Measurements from ENCODE around the gene CDIPT. TPM values are rescaled to one million over a fixed set of nuclear protein-coding genes. Genes with fewer than 3 reads are reported as not detected.

CDIPT gene
- total and polyA plus RNA-seq, 2 experiments from 2014 or later, result 97.1 to 147 TPM

DNA sequence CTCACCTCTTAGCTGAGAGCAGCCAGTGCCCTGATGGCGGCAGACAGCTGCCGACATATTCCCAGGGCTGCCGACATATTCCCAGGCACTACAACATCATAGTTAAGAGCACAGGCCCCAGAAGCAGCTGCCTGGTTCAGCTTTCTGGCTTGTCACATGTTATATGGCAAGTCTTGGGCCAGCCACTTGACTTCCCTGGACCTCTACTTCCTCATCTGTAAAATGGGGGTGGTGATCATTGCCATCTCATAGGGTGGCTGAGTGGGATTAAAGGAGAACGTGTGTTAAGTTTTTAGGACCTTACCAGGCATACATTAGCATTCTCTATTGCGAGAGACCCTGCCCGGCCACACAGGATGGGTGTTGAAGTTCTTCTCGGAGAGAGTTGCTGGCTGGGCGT, 19.1 kb downstream of the CDIPT start:
- TF ChIP-seq EZH2 (IDR thresholded peaks at IDR 0.05; ENCODE audit: borderline replicate concordance) (no peak), EZH2phosphoT487 (IDR thresholded peaks at IDR 0.05; ENCODE audit: low read depth, severe bottlenecking, unreplicated experiment) (no peak)
- TF ChIP-seq, protein P1, sequence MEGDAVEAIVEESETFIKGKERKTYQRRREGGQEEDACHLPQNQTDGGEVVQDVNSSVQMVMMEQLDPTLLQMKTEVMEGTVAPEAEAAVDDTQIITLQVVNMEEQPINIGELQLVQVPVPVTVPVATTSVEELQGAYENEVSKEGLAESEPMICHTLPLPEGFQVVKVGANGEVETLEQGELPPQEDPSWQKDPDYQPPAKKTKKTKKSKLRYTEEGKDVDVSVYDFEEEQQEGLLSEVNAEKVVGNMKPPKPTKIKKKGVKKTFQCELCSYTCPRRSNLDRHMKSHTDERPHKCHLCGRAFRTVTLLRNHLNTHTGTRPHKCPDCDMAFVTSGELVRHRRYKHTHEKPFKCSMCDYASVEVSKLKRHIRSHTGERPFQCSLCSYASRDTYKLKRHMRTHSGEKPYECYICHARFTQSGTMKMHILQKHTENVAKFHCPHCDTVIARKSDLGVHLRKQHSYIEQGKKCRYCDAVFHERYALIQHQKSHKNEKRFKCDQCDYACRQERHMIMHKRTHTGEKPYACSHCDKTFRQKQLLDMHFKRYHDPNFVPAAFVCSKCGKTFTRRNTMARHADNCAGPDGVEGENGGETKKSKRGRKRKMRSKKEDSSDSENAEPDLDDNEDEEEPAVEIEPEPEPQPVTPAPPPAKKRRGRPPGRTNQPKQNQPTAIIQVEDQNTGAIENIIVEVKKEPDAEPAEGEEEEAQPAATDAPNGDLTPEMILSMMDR (IDR thresholded peaks at IDR 0.05; ENCODE audit: poor library complexity), result no peak
- DNase-seq (ENCODE audit: low spot score), result no peak
- no peak overlapping the region for H3K4me2 ChIP-seq
- WGBS (ENCODE audit: low lambda C conversion rate, missing lambda C conversion rate), result 93% methylated on average over 8 of the region's 8 CpGs
- no peaks in the 10 kb centered on the region for H3K79me2 ChIP-seq
- H3K27me3 ChIP-seq, result no peaks in the 10 kb centered on the region
- no peak overlapping the region for H3K27ac ChIP-seq
- no peak overlapping the region for H3K4me3 ChIP-seq
- H2AFZ ChIP-seq, result no peak overlapping the region
- H3K36me3 ChIP-seq (replicated peaks; ENCODE audit: insufficient read depth, low read depth), result no peaks in the 10 kb centered on the region
- H3K4me1 ChIP-seq (ENCODE audit: insufficient read depth), result no peaks in the 10 kb centered on the region
- no peaks in the 10 kb centered on the region for H4K20me1 ChIP-seq (ENCODE audit: insufficient read depth, poor library complexity, severe bottlenecking)
- no peaks in the 10 kb centered on the region for H3K9me3 ChIP-seq (ENCODE audit: low read depth)
- no peaks in the 10 kb centered on the region for H3K9me2 ChIP-seq (replicated peaks; ENCODE audit: insufficient read depth)

DNA sequence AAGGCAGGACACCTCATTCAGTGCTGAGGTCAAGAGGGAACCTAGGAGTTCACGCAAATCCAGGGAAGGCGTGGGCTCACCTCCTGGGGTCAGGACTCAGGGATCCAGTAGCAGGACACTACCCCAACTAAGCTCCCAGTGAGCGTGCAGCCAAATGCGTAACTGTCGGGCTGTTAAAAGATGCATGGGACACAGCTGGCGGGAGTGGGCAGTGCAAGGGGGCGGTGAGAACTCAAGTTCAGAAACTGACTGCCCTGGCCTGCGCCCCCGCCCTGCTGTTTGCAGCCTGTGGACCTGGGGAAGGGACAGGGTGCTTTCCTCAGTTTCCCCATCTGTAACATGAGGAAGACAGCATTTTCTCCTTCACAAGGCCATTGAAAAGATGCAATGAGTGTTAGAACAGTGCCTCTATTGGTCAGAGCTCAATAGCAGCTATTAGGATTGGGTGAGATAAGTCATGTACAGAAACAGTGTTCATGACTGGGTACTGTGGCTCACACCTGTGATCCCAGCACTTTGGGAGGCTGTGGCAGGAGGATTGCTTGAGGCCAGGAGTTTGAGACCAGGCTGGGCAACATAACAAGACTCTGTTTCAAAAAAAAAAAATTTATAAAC, 20.2 kb downstream of the CDIPT start:
- H3K9me3 ChIP-seq (ENCODE audit: low read depth), result no peaks in the 10 kb centered on the region
- H3K4me1 ChIP-seq (ENCODE audit: insufficient read depth), result no peaks in the 10 kb centered on the region
- WGBS (ENCODE audit: low lambda C conversion rate, missing lambda C conversion rate), result 84% methylated on average over 9 of the region's 9 CpGs
- no peaks in the 10 kb centered on the region for H4K20me1 ChIP-seq (ENCODE audit: insufficient read depth, poor library complexity, severe bottlenecking)
- no peak overlapping the region for H3K4me3 ChIP-seq
- H3K79me2 ChIP-seq, result no peaks in the 10 kb centered on the region
- H3K9me2 ChIP-seq (replicated peaks; ENCODE audit: insufficient read depth), result no peaks in the 10 kb centered on the region
- TF ChIP-seq EZH2 (IDR thresholded peaks at IDR 0.05; ENCODE audit: borderline replicate concordance), result no peak
- TF ChIP-seq, protein P1 (IDR thresholded peaks at IDR 0.05; ENCODE audit: poor library complexity), result peak; percentile 12
- no peaks in the 10 kb centered on the region for H3K36me3 ChIP-seq (replicated peaks; ENCODE audit: insufficient read depth, low read depth)
- H3K27ac ChIP-seq, result no peak overlapping the region
- no peaks in the 10 kb centered on the region for H3K27me3 ChIP-seq
- H2AFZ ChIP-seq, result no peak overlapping the region
- no peak overlapping the region for H3K4me2 ChIP-seq
- no peak for DNase-seq (ENCODE audit: low spot score)

DNA sequence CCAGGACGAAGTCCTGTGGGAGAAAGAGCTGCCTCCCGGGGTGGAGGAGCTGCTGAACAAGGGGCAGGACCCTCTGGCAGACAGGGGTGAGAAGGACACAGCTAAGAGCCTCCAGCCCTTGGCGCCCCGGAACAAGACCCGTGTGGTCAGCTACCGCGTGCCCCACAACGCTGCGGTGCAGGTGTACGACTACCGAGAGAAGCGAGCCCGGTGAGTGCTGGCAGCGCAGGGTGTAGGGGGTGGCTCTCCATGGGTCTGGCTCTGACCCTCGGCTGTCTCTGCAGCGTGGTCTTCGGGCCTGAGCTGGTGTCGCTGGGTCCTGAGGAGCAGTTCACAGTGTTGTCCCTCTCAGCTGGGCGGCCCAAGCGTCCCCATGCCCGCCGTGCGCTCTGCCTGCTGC, 21.4 kb downstream of the CDIPT start:
- H2AFZ ChIP-seq, result no peak overlapping the region
- WGBS (ENCODE audit: low lambda C conversion rate, missing lambda C conversion rate), result 96% methylated on average over 23 of the region's 23 CpGs
- no peaks in the 10 kb centered on the region for H3K36me3 ChIP-seq (replicated peaks; ENCODE audit: insufficient read depth, low read depth)
- H3K27ac ChIP-seq, result no peak overlapping the region
- no peaks in the 10 kb centered on the region for H3K9me3 ChIP-seq (ENCODE audit: low read depth)
- TF ChIP-seq EZH2 (IDR thresholded peaks at IDR 0.05; ENCODE audit: borderline replicate concordance) (no peak), EZH2phosphoT487 (IDR thresholded peaks at IDR 0.05; ENCODE audit: low read depth, severe bottlenecking, unreplicated experiment) (no peak)
- TF ChIP-seq, protein P1 (IDR thresholded peaks at IDR 0.05; ENCODE audit: poor library complexity), result no peak
- H4K20me1 ChIP-seq (ENCODE audit: insufficient read depth, poor library complexity, severe bottlenecking), result no peaks in the 10 kb centered on the region
- H3K4me1 ChIP-seq (ENCODE audit: insufficient read depth), result no peaks in the 10 kb centered on the region
- H3K9me2 ChIP-seq (replicated peaks; ENCODE audit: insufficient read depth), result no peaks in the 10 kb centered on the region
- no peak for DNase-seq (ENCODE audit: low spot score)
- H3K4me3 ChIP-seq, result no peak overlapping the region
- H3K79me2 ChIP-seq, result no peaks in the 10 kb centered on the region
- no peak overlapping the region for H3K4me2 ChIP-seq
- H3K27me3 ChIP-seq, result no peaks in the 10 kb centered on the region
